Measurements from ENCODE around the gene TRIM43B.
"Not testable (repeated sequence)": the region's sequence is repeated elsewhere in the genome, so short reads cannot be mapped to it uniquely, and the experiment has no call there.

Gene TRIM43B

GRCh38 chr2:95484654-95485053 lies at the start of gene TRIM43B:
TSS of gene TRIM43B (minus strand) at chr2:95484754. CDS start at chr2:95482714, 2,040 bp downstream.
- in situ Hi-C loops (cut with MboI; ENCODE audit: low sequenced_read_pairs) = not testable (repeated sequence)

- in situ Hi-C loops (cut with MboI; ENCODE audit: low sequenced_read_pairs) = no loop called here
These were observed 46.8 kb upstream of the TRIM43B start for GRCh38 chr2:95531254-95531771.

- in situ Hi-C loops (cut with MboI; ENCODE audit: low sequenced_read_pairs) = no loop called here
These were observed 46.2 kb upstream of the TRIM43B start for GRCh38 chr2:95530734-95531133.

- in situ Hi-C loops (cut with MboI; ENCODE audit: low sequenced_read_pairs) = no loop called here
These were observed 42.1 kb upstream of the TRIM43B start for GRCh38 chr2:95526360-95527341.

- in situ Hi-C loops (cut with MboI; ENCODE audit: low sequenced_read_pairs) = no loop called here
These were observed 40.9 kb upstream of the TRIM43B start for GRCh38 chr2:95525294-95526035.

- in situ Hi-C loops (cut with MboI; ENCODE audit: low sequenced_read_pairs) = no loop called here
These were observed 39.6 kb upstream of the TRIM43B start for GRCh38 chr2:95524195-95524594.

GRCh38 chr2:95514718-95515117 lies 30.2 kb upstream of the TRIM43B start:
- in situ Hi-C loops (cut with MboI; ENCODE audit: low sequenced_read_pairs) = no loop called here

GRCh38 chr2:95514226-95514625 lies 29.7 kb upstream of the TRIM43B start:
- in situ Hi-C loops (cut with MboI; ENCODE audit: low sequenced_read_pairs) = not testable (repeated sequence)

- in situ Hi-C loops (cut with MboI; ENCODE audit: low sequenced_read_pairs) = no loop called here
These were observed 24.9 kb upstream of the TRIM43B start for GRCh38 chr2:95509408-95509807.

- in situ Hi-C loops (cut with MboI; ENCODE audit: low sequenced_read_pairs) = no loop called here
These were observed 20.7 kb upstream of the TRIM43B start for GRCh38 chr2:95505222-95505621.

GRCh38 chr2:95500854-95501253 lies 16.3 kb upstream of the TRIM43B start:
- in situ Hi-C loops (cut with MboI; ENCODE audit: low sequenced_read_pairs) = no loop called here

GRCh38 chr2:95492076-95492475 lies 7.5 kb upstream of the TRIM43B start:
- in situ Hi-C loops (cut with MboI; ENCODE audit: low sequenced_read_pairs) = not testable (repeated sequence)

- in situ Hi-C loops (cut with MboI; ENCODE audit: low sequenced_read_pairs) = not testable (repeated sequence)
These were observed 9.5 kb downstream of the TRIM43B start for GRCh38 chr2:95475025-95475424.

- in situ Hi-C loops (cut with MboI; ENCODE audit: low sequenced_read_pairs) = not testable (repeated sequence)
These were observed 16.6 kb downstream of the TRIM43B start for GRCh38 chr2:95467984-95468383.

- in situ Hi-C loops (cut with MboI; ENCODE audit: low sequenced_read_pairs) = not testable (repeated sequence)
These were observed 18.0 kb downstream of the TRIM43B start for GRCh38 chr2:95466572-95466971.

- in situ Hi-C loops (cut with MboI; ENCODE audit: low sequenced_read_pairs) = not testable (repeated sequence)
These were observed 21.3 kb downstream of the TRIM43B start for GRCh38 chr2:95463292-95463691.

GRCh38 chr2:95445317-95445716 lies 39.2 kb downstream of the TRIM43B start:
- in situ Hi-C loops (cut with MboI; ENCODE audit: low sequenced_read_pairs) = not testable (repeated sequence)

- in situ Hi-C loops (cut with MboI; ENCODE audit: low sequenced_read_pairs) = not testable (repeated sequence)
These were observed 42.0 kb downstream of the TRIM43B start for GRCh38 chr2:95442474-95443099.

GRCh38 chr2:95435872-95436209 lies 48.7 kb downstream of the TRIM43B start:
- in situ Hi-C loops (cut with MboI; ENCODE audit: low sequenced_read_pairs) = not testable (repeated sequence)

GRCh38 chr2:95435162-95435871 lies 49.2 kb downstream of the TRIM43B start:
- in situ Hi-C loops (cut with MboI; ENCODE audit: low sequenced_read_pairs) = not testable (repeated sequence)
